Measurements from ENCODE around the gene LENG9. TPM values are rescaled to one million over a fixed set of nuclear protein-coding genes. Genes with fewer than 3 reads are reported as not detected.

Gene LENG9

Small RNA genes lying within 50 kb of the gene (small RNA-seq; reads per million reads assigned to genes)
- gene AC245884.3 (ENCODE audit: insufficient read depth): not detected

Measured in mesendoderm (in vitro differentiated cells).